GM19397 (cell line): ENCODE measurements around the gene ADARB1.

Experiments used
- ATAC-seq: cut with Tn5 transposase; IDR thresholded peaks from one replicate; pipeline ENCODE4 v1.9.1; 2021; ENCODE audit warnings: mild to moderate bottlenecking, moderate library complexity; ENCODE audit not compliant: unreplicated experiment

ADARB1 gene

GRCh38 chr21:45146801-45147200 lies 72.4 kb downstream of the ADARB1 start:
- ATAC-seq: no peak

GRCh38 chr21:45147473-45148315 lies 73.3 kb downstream of the ADARB1 start:
- no peak for ATAC-seq

GRCh38 chr21:45148316-45148990 lies 74.1 kb downstream of the ADARB1 start:
- no peak for ATAC-seq

- no peak for ATAC-seq
Observed at GRCh38 chr21:45149021-45149420, 74.6 kb downstream of the ADARB1 start.

GRCh38 chr21:45150638-45151131 lies 76.3 kb downstream of the ADARB1 start:
- ATAC-seq: no peak

- no peak for ATAC-seq
Observed at GRCh38 chr21:45151445-45152160, 77.2 kb downstream of the ADARB1 start.

GRCh38 chr21:45152265-45152746 lies 77.9 kb downstream of the ADARB1 start:
- no peak for ATAC-seq

- ATAC-seq: no peak
Observed at GRCh38 chr21:45153358-45154318, 79.3 kb downstream of the ADARB1 start.

- ATAC-seq: no peak
Observed at GRCh38 chr21:45154511-45155508, 80.4 kb downstream of the ADARB1 start.

GRCh38 chr21:45155910-45156309 lies 81.5 kb downstream of the ADARB1 start:
- ATAC-seq: no peak

- ATAC-seq: no peak
Observed at GRCh38 chr21:45156459-45156858, 82.1 kb downstream of the ADARB1 start.

GRCh38 chr21:45157932-45158331 lies 83.6 kb downstream of the ADARB1 start:
- no peak for ATAC-seq

GRCh38 chr21:45158491-45159423 lies 84.4 kb downstream of the ADARB1 start:
- ATAC-seq: no peak

- no peak for ATAC-seq
Observed at GRCh38 chr21:45160198-45160597, 85.8 kb downstream of the ADARB1 start.

GRCh38 chr21:45161038-45161945 lies 86.9 kb downstream of the ADARB1 start:
- no peak for ATAC-seq

GRCh38 chr21:45162115-45162514 lies 87.7 kb downstream of the ADARB1 start:
- no peak for ATAC-seq

- ATAC-seq: no peak
Observed at GRCh38 chr21:45162809-45163208, 88.4 kb downstream of the ADARB1 start.
